H9 (cell line): ENCODE results near the gene PRRC2B. TPM values are rescaled to one million over a fixed set of nuclear protein-coding genes. Genes with fewer than 3 reads are reported as not detected.

Source experiments
- DNase-seq: peaks from one replicate; pipeline ENCODE4 v3.0.0-alpha.2; 2017
- H2AFZ ChIP-seq: one replicate; pipeline ENCODE4 v1.6.1; 2013; ENCODE audit warnings: mild to moderate bottlenecking, low read length, control low read depth, moderate library complexity
- H2AK5ac ChIP-seq: 2 replicates; pipeline ENCODE4 v1.6.1; 2013; ENCODE audit warnings: low read length, control low read depth, mixed read lengths; ENCODE audit not compliant: insufficient read length
- H2BK120ac ChIP-seq: one replicate; pipeline ENCODE4 v1.6.1; 2013; ENCODE audit warnings: low read depth, mild to moderate bottlenecking, low read length, control low read depth, inconsistent platforms; ENCODE audit not compliant: poor library complexity, severe bottlenecking
- H2BK12ac ChIP-seq: 2 replicates; pipeline ENCODE4 v1.6.1; 2013; ENCODE audit warnings: low read length, control low read depth, mixed read lengths, low read depth; ENCODE audit not compliant: insufficient read length
- H2BK15ac ChIP-seq: 2 replicates; pipeline ENCODE4 v1.6.1; 2013; ENCODE audit warnings: low read depth, low read length, control low read depth
- H2BK20ac ChIP-seq: one replicate; pipeline ENCODE4 v1.6.1; 2013; ENCODE audit warnings: low read depth, mild to moderate bottlenecking, low read length, control low read depth, inconsistent platforms; ENCODE audit not compliant: poor library complexity, severe bottlenecking
- H2BK5ac ChIP-seq: 2 replicates; pipeline ENCODE4 v1.6.1; 2013; ENCODE audit warnings: low read length, control low read depth, mixed read lengths; ENCODE audit not compliant: insufficient read length
- H3K14ac ChIP-seq: 2 replicates; pipeline ENCODE4 v1.6.1; 2013; ENCODE audit warnings: low read length, control low read depth; ENCODE audit not compliant: insufficient read depth
- H3K18ac ChIP-seq: 2 replicates; pipeline ENCODE4 v1.6.1; 2013; ENCODE audit warnings: low read depth, mild to moderate bottlenecking, mixed read lengths, low read length, control low read depth; ENCODE audit not compliant: insufficient read length
- H3K23ac ChIP-seq: 2 replicates; pipeline ENCODE4 v1.6.1; 2013; ENCODE audit warnings: low read length, control low read depth, mixed read lengths, low read depth; ENCODE audit not compliant: insufficient read length
- H3K23me2 ChIP-seq: 2 replicates; pipeline ENCODE4 v1.6.1; 2013; ENCODE audit warnings: low read depth, mild to moderate bottlenecking, mixed read lengths, low read length, control low read depth; ENCODE audit not compliant: insufficient read length, poor library complexity, severe bottlenecking
- H3K27ac ChIP-seq: 2 replicates; pipeline ENCODE4 v1.5.1; 2013; ENCODE audit warnings: low read length, control low read depth, mixed read lengths, low read depth; ENCODE audit not compliant: insufficient read length
- H3K27me3 ChIP-seq: 2 replicates; pipeline ENCODE4 v1.6.1; 2013; ENCODE audit warnings: low read length, control low read depth, inconsistent platforms; ENCODE audit not compliant: insufficient read depth
- H3K4ac ChIP-seq: 2 replicates; pipeline ENCODE4 v1.6.1; 2013; ENCODE audit warnings: low read depth, mild to moderate bottlenecking, control low read depth, inconsistent platforms, low read length, moderate library complexity
- H3K4me1 ChIP-seq: 2 replicates; pipeline ENCODE4 v1.6.1; 2013; ENCODE audit warnings: low read length, control low read depth, inconsistent platforms; ENCODE audit not compliant: insufficient read depth
- H3K4me2 ChIP-seq: 2 replicates; pipeline ENCODE4 v1.6.1; 2013; ENCODE audit warnings: low read length, control low read depth, mixed read lengths; ENCODE audit not compliant: insufficient read length, insufficient read depth
- H3K56ac ChIP-seq: 2 replicates; pipeline ENCODE4 v1.6.1; 2013; ENCODE audit warnings: low read depth, mild to moderate bottlenecking, mixed read lengths, low read length, control low read depth; ENCODE audit not compliant: insufficient read length
- H3K79me1 ChIP-seq: 2 replicates; pipeline ENCODE4 v1.6.1; 2013; ENCODE audit warnings: low read depth, mild to moderate bottlenecking, moderate library complexity, low read length, control low read depth, inconsistent platforms; ENCODE audit not compliant: insufficient read depth, poor library complexity, severe bottlenecking
- H3K79me2 ChIP-seq: 2 replicates; pipeline ENCODE4 v1.6.1; 2013; ENCODE audit warnings: low read length, control low read depth, inconsistent platforms; ENCODE audit not compliant: insufficient read depth
- H3K9ac ChIP-seq: 2 replicates; pipeline ENCODE4 v1.6.1; 2013; ENCODE audit warnings: low read length, control low read depth, mixed read lengths; ENCODE audit not compliant: insufficient read length; ENCODE audit errors: extremely low read depth
- H3K9me3 ChIP-seq: one replicate; pipeline ENCODE4 v1.6.1; 2013; ENCODE audit warnings: low read depth, low read length, inconsistent platforms; ENCODE audit not compliant: control insufficient read depth
- H3T11ph ChIP-seq: one replicate; pipeline ENCODE4 v1.6.1; 2013; ENCODE audit warnings: mild to moderate bottlenecking, low read length, control low read depth, inconsistent platforms
- H4K20me1 ChIP-seq: one replicate; pipeline ENCODE4 v1.6.1; 2013; ENCODE audit not compliant: control insufficient read depth, insufficient read length, insufficient read depth
- H4K5ac ChIP-seq: 2 replicates; pipeline ENCODE4 v1.6.1; 2013; ENCODE audit warnings: low read depth, mild to moderate bottlenecking, mixed read lengths, low read length, control low read depth; ENCODE audit not compliant: insufficient read length
- H4K8ac ChIP-seq: replicated peaks from 2 replicates; pipeline ENCODE4 v1.6.1; 2013; ENCODE audit warnings: low read length, control low read depth, mixed read lengths, low read depth; ENCODE audit not compliant: insufficient read length
- H4K91ac ChIP-seq: 2 replicates; pipeline ENCODE4 v1.6.1; 2013; ENCODE audit warnings: low read depth, mild to moderate bottlenecking, moderate library complexity, mixed read lengths, low read length, control low read depth; ENCODE audit not compliant: insufficient read length
- H3K27ac Mint-ChIP-seq, 3 experiments: 2 replicates in 2 of 3; 3 replicates in 1 of 3; pipeline ENCODE4 v1.8.0; 2020 to 2021; ENCODE audit warnings: mixed read lengths in 3 of 3, mild to moderate bottlenecking in 1 of 3, moderate library complexity in 1 of 3
- H3K27me3 Mint-ChIP-seq: 2 replicates; pipeline ENCODE4 v1.8.0; 2021; ENCODE audit warnings: low read depth, mild to moderate bottlenecking, moderate library complexity, mixed read lengths
- H3K36me3 Mint-ChIP-seq, 3 experiments: 2 replicates in 2 of 3; 3 replicates in 1 of 3; pipeline ENCODE4 v1.8.0; 2020 to 2021; ENCODE audit warnings: low read depth in 3 of 3, mixed read lengths in 3 of 3; ENCODE audit not compliant: insufficient read depth in 1 of 3
- H3K4me1 Mint-ChIP-seq, 2 experiments: 2 replicates each; pipeline ENCODE4 v1.8.0; 2020; ENCODE audit warnings: mixed read lengths in 2 of 2
- H3K4me3 Mint-ChIP-seq, 2 experiments: 2 replicates in 1 of 2; 3 replicates in 1 of 2; pipeline ENCODE4 v1.8.0; 2020 to 2021; ENCODE audit warnings: mild to moderate bottlenecking in 2 of 2, mixed read lengths in 2 of 2, moderate library complexity in 1 of 2
- H3K9me3 Mint-ChIP-seq, 2 experiments: 2 replicates in 1 of 2; 3 replicates in 1 of 2; pipeline ENCODE4 v1.8.0; 2020; ENCODE audit warnings: mild to moderate bottlenecking in 2 of 2, mixed read lengths in 2 of 2, moderate library complexity in 1 of 2
- WGBS: extraction: QIAGEN DNeasy Blood & Tissue Kit; methylation state at CpG from one replicate; pipeline ENCODE4 v1.1.7; 2013; ENCODE audit warnings: missing lambda C conversion rate, low lambda C conversion rate, mixed read lengths; ENCODE audit not compliant: insufficient read length; ENCODE audit errors: extremely low coverage; 5-methylcytosine and 5-hydroxymethylcytosine counted together
- total RNA-seq: library from RNA; stranded (reverse); gene quantifications from 2 replicates; pipeline ENCODE4 v1.2.1, GENCODE V29; 2021
- TF ChIP-seq, protein P1 (sequence below): fragments of 200-600 bp; sonication (generic); conservative IDR thresholded peaks from 3 replicates; pipeline ENCODE4 v1.8.0; 2021; ENCODE audit warnings: antibody characterized with exemption, mild to moderate bottlenecking

The PRRC2B gene
- total RNA-seq, 1 experiment from 2014 or later, result 251 TPM

DNA sequence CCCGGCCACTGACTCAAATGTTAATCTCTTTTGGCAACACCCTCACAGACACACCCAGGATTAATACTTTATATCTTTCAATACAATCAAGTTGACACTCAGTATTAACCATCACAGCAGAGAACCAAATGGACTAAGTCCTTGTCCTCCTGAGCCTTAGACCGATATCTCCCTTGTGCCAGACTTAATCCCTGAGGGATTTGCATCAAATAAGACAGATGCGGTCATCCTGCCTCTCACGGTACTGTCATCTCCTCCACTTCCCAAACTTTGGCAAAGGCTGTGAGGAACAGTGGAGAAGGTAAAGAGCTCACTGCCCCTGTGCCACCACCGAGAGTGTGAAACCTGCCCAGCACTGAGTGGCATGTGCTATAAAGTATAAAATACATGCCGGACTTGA is 6.5 kb upstream of the PRRC2B start:
- H2BK120ac ChIP-seq, result no peak overlapping the region
- no peaks in the 10 kb centered on the region for H3K79me1 ChIP-seq
- H2BK5ac ChIP-seq, result no peak overlapping the region
- no peak overlapping the region for H3K23ac ChIP-seq
- no peak overlapping the region for H2BK12ac ChIP-seq
- no peak overlapping the region for H3K56ac ChIP-seq
- Mint-ChIP-seq H3K36me3 (no peaks in the 10 kb centered on the region), H3K9me3 (no peaks in the 10 kb centered on the region; a peak in 1 of 5 replicates), H3K27me3 (no peaks in the 10 kb centered on the region), H3K27ac (peak overlapping the region in 1 of 3 experiments; percentile 44; a peak in 1 of 7 replicates), H3K4me3 (no peak overlapping the region), H3K4me1 (peaks cover 19 to 30% of the 10 kb centered on the region in 2 experiments)
- no peaks in the 10 kb centered on the region for H3K27me3 ChIP-seq
- TF ChIP-seq, protein P1, sequence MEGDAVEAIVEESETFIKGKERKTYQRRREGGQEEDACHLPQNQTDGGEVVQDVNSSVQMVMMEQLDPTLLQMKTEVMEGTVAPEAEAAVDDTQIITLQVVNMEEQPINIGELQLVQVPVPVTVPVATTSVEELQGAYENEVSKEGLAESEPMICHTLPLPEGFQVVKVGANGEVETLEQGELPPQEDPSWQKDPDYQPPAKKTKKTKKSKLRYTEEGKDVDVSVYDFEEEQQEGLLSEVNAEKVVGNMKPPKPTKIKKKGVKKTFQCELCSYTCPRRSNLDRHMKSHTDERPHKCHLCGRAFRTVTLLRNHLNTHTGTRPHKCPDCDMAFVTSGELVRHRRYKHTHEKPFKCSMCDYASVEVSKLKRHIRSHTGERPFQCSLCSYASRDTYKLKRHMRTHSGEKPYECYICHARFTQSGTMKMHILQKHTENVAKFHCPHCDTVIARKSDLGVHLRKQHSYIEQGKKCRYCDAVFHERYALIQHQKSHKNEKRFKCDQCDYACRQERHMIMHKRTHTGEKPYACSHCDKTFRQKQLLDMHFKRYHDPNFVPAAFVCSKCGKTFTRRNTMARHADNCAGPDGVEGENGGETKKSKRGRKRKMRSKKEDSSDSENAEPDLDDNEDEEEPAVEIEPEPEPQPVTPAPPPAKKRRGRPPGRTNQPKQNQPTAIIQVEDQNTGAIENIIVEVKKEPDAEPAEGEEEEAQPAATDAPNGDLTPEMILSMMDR, result no peak
- H3K27ac ChIP-seq, result no peak overlapping the region
- H3K14ac ChIP-seq, result no peak overlapping the region
- DNase-seq, result no peak
- H4K91ac ChIP-seq, result no peak overlapping the region
- H4K5ac ChIP-seq, result no peak overlapping the region
- peaks cover 5% of the 10 kb centered on the region; the same call in 1 of the 2 replicates for H3K4me1 ChIP-seq
- no CpG with 5 or more reads among the region's 6 CpGs for WGBS
- H3K23me2 ChIP-seq, result no peaks in the 10 kb centered on the region
- no peak overlapping the region for H3K18ac ChIP-seq
- H3K9ac ChIP-seq, result no peak overlapping the region
- no peak overlapping the region for H3K4me2 ChIP-seq
- no peak overlapping the region for H2BK15ac ChIP-seq
- no peak overlapping the region for H2BK20ac ChIP-seq
- H3K9me3 ChIP-seq, result no peaks in the 10 kb centered on the region
- H3T11ph ChIP-seq, result no peak overlapping the region
- H3K4ac ChIP-seq, result no peak overlapping the region
- no peaks in the 10 kb centered on the region for H3K79me2 ChIP-seq
- no peak overlapping the region for H2AFZ ChIP-seq
- no peak overlapping the region for H4K8ac ChIP-seq
- no peak overlapping the region for H2AK5ac ChIP-seq
- H4K20me1 ChIP-seq, result no peaks in the 10 kb centered on the region
